BLaER1 (cell line): Measurements from ENCODE around the gene SEMA7A.

Source experiments
- H3K27ac ChIP-seq: shearing (Covaris generic); formaldehyde crosslinking; 2 replicates; pipeline ENCODE4 v1.8.1; 2022
- H3K27me3 ChIP-seq: shearing (Covaris generic); formaldehyde crosslinking; 2 replicates; pipeline ENCODE4 v1.8.1; 2022
- H3K36me3 ChIP-seq: shearing (Covaris generic); formaldehyde crosslinking; 2 replicates; pipeline ENCODE4 v1.8.1; 2022
- H3K4me1 ChIP-seq: shearing (Covaris generic); formaldehyde crosslinking; 2 replicates; pipeline ENCODE4 v1.8.1; 2022
- H3K4me2 ChIP-seq: shearing (Covaris generic); formaldehyde crosslinking; 2 replicates; pipeline ENCODE4 v1.8.1; 2022
- H3K4me3 ChIP-seq: shearing (Covaris generic); formaldehyde crosslinking; 2 replicates; pipeline ENCODE4 v1.8.1; 2022
- H3K9ac ChIP-seq: shearing (Covaris generic); formaldehyde crosslinking; 2 replicates; pipeline ENCODE4 v1.8.1; 2022
- H3K9me3 ChIP-seq: shearing (Covaris generic); formaldehyde crosslinking; 2 replicates; pipeline ENCODE4 v1.8.1; 2022
- H4K20me1 ChIP-seq: shearing (Covaris generic); formaldehyde crosslinking; 2 replicates; pipeline ENCODE4 v1.8.1; 2022
- Cebpa-rat ChIP-seq: shearing (Covaris generic); IDR thresholded peaks from 2 replicates; pipeline ENCODE4 v1.8.1; 2022

Gene SEMA7A

DNA sequence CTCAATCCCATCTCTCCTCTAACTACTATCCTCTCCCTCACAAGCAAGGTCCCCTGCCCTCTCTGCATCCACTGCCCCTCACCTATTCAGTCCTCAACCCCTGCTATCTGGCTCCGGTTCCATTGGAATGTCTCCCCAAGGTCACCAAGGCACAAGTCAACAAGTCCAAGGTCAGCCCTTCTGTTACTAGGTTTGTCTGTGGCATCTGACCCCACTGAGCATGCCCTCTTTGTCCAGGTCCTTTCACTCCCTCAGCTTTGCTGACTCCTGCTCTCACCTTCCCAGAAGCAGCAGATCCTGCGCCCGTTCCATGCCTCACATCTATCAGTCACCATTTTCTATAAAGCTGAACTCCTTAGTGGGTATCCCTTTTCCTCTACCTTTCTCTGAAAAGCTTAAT, 8.3 kb upstream of the SEMA7A start:
- H3K4me3 ChIP-seq, result no peak overlapping the region
- no peaks in the 10 kb centered on the region for H4K20me1 ChIP-seq
- no peak for TF ChIP-seq Cebpa-rat
- peaks cover 12% of the 10 kb centered on the region for H3K4me1 ChIP-seq
- peaks cover 29% of the 10 kb centered on the region for H3K36me3 ChIP-seq
- no peak overlapping the region for H3K27ac ChIP-seq
- no peaks in the 10 kb centered on the region for H3K27me3 ChIP-seq
- H3K4me2 ChIP-seq, result 0 out of 2 replicates have a peak overlapping the region, but pooled peaks have one; percentile 36
- no peak overlapping the region for H3K9ac ChIP-seq
- H3K9me3 ChIP-seq, result no peaks in the 10 kb centered on the region

- H4K20me1 ChIP-seq, result no peaks in the 10 kb centered on the region
- H3K9me3 ChIP-seq, result no peaks in the 10 kb centered on the region
- peak overlapping the region; percentile 36 for H3K4me2 ChIP-seq
- no peaks in the 10 kb centered on the region for H3K27me3 ChIP-seq
- H3K27ac ChIP-seq, result no peak overlapping the region
- no peak for TF ChIP-seq Cebpa-rat
- peaks cover 14% of the 10 kb centered on the region for H3K4me1 ChIP-seq
- no peak overlapping the region for H3K4me3 ChIP-seq
- H3K36me3 ChIP-seq, result peaks cover 24% of the 10 kb centered on the region
- H3K9ac ChIP-seq, result no peak overlapping the region
These were observed 7.6 kb upstream of the SEMA7A start for GRCh38 chr15:74441248-74441941.

GRCh38 chr15:74438721-74439316, 5.1 kb upstream of the SEMA7A start:
- H3K4me2 ChIP-seq, result no peak overlapping the region
- no peak overlapping the region for H3K27ac ChIP-seq
- no peaks in the 10 kb centered on the region for H3K27me3 ChIP-seq
- no peak overlapping the region for H3K4me3 ChIP-seq
- 0 out of 2 replicates have a peak, but pooled peaks cover 6% of the 10 kb centered on the region for H4K20me1 ChIP-seq
- peaks cover 38% of the 10 kb centered on the region for H3K4me1 ChIP-seq
- TF ChIP-seq Cebpa-rat, result no peak
- no peaks in the 10 kb centered on the region for H3K36me3 ChIP-seq
- H3K9me3 ChIP-seq, result no peaks in the 10 kb centered on the region
- no peak overlapping the region for H3K9ac ChIP-seq

- Histone ChIP-seq H3K4me3 (no peak overlapping the region), H3K27me3 (peaks cover 5% of the 10 kb centered on the region), H3K36me3 (no peaks in the 10 kb centered on the region), H3K4me1 (peaks cover 40% of the 10 kb centered on the region), H3K9ac (no peak overlapping the region), H3K9me3 (no peaks in the 10 kb centered on the region), H4K20me1 (0 out of 2 replicates have a peak, but pooled peaks cover 6% of the 10 kb centered on the region), H3K4me2 (no peak overlapping the region), H3K27ac (no peak overlapping the region)
- TF ChIP-seq Cebpa-rat, result no peak
These were observed 4.4 kb upstream of the SEMA7A start for GRCh38 chr15:74438206-74438605.

DNA sequence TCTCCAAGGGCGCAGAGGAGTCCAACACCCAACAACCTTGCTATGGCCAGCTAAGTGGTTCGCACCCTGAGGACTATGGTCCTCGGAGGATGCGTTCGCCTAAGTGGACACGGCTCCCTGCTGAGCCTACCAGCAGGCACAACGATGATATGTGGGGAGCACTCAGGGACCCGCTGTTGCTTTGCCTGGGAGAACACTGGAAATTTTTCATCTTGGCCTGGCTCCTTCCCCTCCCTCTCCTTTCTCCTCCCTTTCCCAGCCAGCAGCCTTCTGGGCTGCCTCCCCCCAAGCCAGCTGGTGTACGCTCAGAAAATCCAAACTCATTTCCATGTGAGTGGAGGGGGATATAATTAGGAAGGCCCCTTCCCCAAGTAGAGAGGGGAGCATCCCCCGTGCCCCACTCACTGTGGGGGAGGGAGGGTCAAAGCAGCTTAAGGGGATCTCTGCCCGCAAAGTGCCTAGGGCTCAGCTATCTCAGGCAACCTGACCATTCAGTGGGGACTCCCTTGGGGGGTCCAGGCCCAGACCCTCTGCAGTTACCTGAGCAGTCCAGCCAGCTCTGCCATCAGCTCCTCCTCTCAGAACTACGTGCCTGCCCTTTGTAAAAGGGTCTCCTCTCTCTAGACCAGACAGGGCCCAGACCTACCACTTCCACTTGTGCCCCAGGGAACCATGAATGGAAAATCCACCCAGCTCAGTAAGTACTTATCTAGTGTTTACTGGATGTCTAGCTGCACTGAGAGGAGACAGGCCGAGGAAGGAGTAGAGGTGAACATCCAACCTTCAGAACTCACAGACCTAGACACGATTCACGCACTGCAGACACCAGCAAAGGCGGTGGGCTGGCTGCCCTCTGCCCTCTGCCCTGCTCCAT, 742 bp upstream of the SEMA7A start:
- TF ChIP-seq Cebpa-rat, result no peak
- Histone ChIP-seq H3K36me3 (no peaks in the 10 kb centered on the region), H3K27ac (peak overlapping the region; percentile 68), H3K9me3 (no peaks in the 10 kb centered on the region), H3K4me2 (peak overlapping the region; percentile 99), H3K4me1 (peaks cover 66% of the 10 kb centered on the region), H3K4me3 (peak overlapping the region; percentile 78), H4K20me1 (peaks cover 29% of the 10 kb centered on the region), H3K9ac (peak overlapping the region; percentile 63; the same call in 1 of the 2 replicates), H3K27me3 (peaks cover 34% of the 10 kb centered on the region)

DNA sequence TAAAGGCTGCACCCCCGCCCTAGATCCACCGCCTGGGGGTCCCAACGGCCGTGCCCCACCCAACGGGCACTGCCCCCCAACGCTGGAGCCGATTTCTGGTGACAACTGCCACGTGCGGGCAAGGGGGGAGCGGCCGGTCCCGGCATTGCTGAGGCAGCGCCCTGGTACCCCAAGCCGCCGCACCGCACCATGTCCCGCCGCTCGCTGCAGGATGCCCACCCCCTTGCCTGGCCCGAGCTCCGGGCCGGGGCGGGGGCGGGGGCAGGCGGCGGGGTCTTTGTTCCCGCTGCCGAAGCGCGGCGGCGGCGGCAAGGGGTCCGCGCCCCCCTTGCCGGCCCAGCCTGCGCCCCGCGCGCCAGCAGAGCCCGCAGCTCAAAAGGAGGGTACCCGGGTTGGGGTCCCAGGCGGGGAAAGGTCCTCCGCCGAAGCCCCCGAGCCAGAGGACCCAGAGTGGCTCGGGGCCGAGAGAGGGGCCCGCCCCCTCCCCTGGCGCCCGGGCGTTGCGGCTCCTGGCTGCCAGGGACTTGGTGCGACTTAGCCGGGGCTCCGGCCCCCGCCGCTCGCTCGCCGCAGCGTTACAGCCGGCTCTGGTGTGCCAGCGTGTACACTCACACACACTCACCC, 678 bp downstream of the SEMA7A start:
- Histone ChIP-seq H3K4me2 (peak overlapping the region; percentile 99), H3K4me1 (peaks cover 80% of the 10 kb centered on the region), H3K9ac (peak overlapping the region; percentile 76)

GRCh38 chr15:74432271-74432967, 1.3 kb downstream of the SEMA7A start:
- Histone ChIP-seq H4K20me1 (peaks cover 29% of the 10 kb centered on the region), H3K4me1 (peaks cover 85% of the 10 kb centered on the region), H3K36me3 (no peaks in the 10 kb centered on the region), H3K4me2 (peak overlapping the region; percentile 99), H3K9me3 (no peaks in the 10 kb centered on the region), H3K27ac (no peak overlapping the region), H3K27me3 (peaks cover 34% of the 10 kb centered on the region), H3K4me3 (peak overlapping the region; percentile 78), H3K9ac (no peak overlapping the region)
- TF ChIP-seq Cebpa-rat, result no peak

More for the DNA sequence above, 678 bp downstream of the SEMA7A start:
- H3K27ac ChIP-seq, result peak overlapping the region; percentile 75
- H4K20me1 ChIP-seq, result peaks cover 29% of the 10 kb centered on the region
- H3K4me3 ChIP-seq, result peak overlapping the region; percentile 78
- no peaks in the 10 kb centered on the region for H3K36me3 ChIP-seq
- H3K27me3 ChIP-seq, result peaks cover 34% of the 10 kb centered on the region
- no peak for TF ChIP-seq Cebpa-rat
- no peaks in the 10 kb centered on the region for H3K9me3 ChIP-seq

GRCh38 chr15:74431645-74432044, 2.1 kb downstream of the SEMA7A start:
- H4K20me1 ChIP-seq, result peaks cover 29% of the 10 kb centered on the region
- H3K27me3 ChIP-seq, result peaks cover 34% of the 10 kb centered on the region
- H3K4me3 ChIP-seq, result 0 out of 2 replicates have a peak overlapping the region, but pooled peaks have one; percentile 5
- H3K36me3 ChIP-seq, result no peaks in the 10 kb centered on the region
- H3K4me1 ChIP-seq, result peaks cover 85% of the 10 kb centered on the region
- no peaks in the 10 kb centered on the region for H3K9me3 ChIP-seq
- no peak overlapping the region for H3K27ac ChIP-seq
- TF ChIP-seq Cebpa-rat, result no peak
- no peak overlapping the region for H3K9ac ChIP-seq
- peak overlapping the region; percentile 99 for H3K4me2 ChIP-seq

DNA sequence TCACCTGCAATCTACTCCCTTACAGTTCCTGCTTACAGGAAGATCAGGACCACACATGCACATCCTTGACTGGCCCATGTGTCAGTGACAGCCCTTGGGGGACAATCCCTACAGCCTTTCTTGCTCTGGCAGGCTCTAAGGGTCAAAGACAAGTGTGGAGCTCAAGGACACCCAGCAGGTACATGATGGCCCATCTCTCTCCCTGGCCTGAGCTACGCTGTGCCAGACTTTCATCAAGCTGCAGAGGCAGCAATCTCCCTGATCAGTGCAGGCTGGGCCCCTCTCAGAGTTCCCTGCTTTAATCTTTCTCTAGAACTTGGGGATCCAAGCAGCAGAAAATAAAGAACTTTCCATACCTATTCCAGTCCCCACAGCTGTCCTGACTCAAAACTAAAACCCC, 2.6 kb downstream of the SEMA7A start:
- Histone ChIP-seq H3K4me3 (no peak overlapping the region), H3K4me1 (peaks cover 80% of the 10 kb centered on the region), H4K20me1 (peaks cover 29% of the 10 kb centered on the region), H3K36me3 (no peaks in the 10 kb centered on the region), H3K9me3 (no peaks in the 10 kb centered on the region), H3K9ac (no peak overlapping the region), H3K27me3 (peaks cover 34% of the 10 kb centered on the region), H3K27ac (no peak overlapping the region), H3K4me2 (peak overlapping the region; percentile 99)
- no peak for TF ChIP-seq Cebpa-rat
